Measurements from ENCODE around the gene ABHD6.

The ABHD6 gene

GRCh38 chr3:58298190-58298589 lies 60.6 kb downstream of the ABHD6 start:
- no CpG with 5 or more reads among the region's 3 CpGs for WGBS (ENCODE audit: insufficient coverage)
- H3K27me3 ChIP-seq (replicated peaks in 2 of 5; ENCODE audit: control insufficient read depth in 4 of 5, insufficient read depth in 5 of 5, low read length in 4 of 5): peaks cover 0 to 6% (median 0%) of the 10 kb centered on the region in 5 experiments
- H3K9me3 ChIP-seq (ENCODE audit: control extremely low read depth in 1 of 5, control insufficient read depth in 4 of 5, insufficient read depth in 2 of 5, low read depth in 1 of 5, low read length in 4 of 5): peaks cover 0 to 14% (median 5%) of the 10 kb centered on the region in 5 experiments
- CTCF ChIA-PET: interaction anchor here (0.6 to 6.0 kb wide), 5 partner anchors 66 to 131 kb away, joined by 3 to 70 read pairs (median 3); no protein-coding TSS in a partner anchor
- H3K4me1 ChIP-seq (ENCODE audit: control extremely low read depth in 1 of 4, control insufficient read depth in 4 of 4, insufficient read depth in 4 of 4, low read length in 3 of 4): no peaks in the 10 kb centered on the region
- POLR2A ChIA-PET: no interaction called here
- no peak overlapping the region for H3K4me3 ChIP-seq (ENCODE audit: control insufficient read depth in 1 of 7, extremely low read depth in 1 of 7, insufficient read depth in 4 of 7, low read depth in 2 of 7, low read length in 6 of 7)
- DNase-seq: no peak
- H3K36me3 ChIP-seq (ENCODE audit: control insufficient read depth in 4 of 4, insufficient read depth in 4 of 4, low read length in 3 of 4): peaks cover 0 to 1% (median 0%) of the 10 kb centered on the region in 4 experiments
- no peak overlapping the region for H3K27ac ChIP-seq (ENCODE audit: insufficient read depth in 1 of 2, low read depth in 1 of 2, low read length in 2 of 2, poor library complexity in 1 of 2, severe bottlenecking in 2 of 2)

- ChIA-PET POLR2A (no interaction called here), CTCF (interaction anchor here (1.0 to 6.0 kb wide), 12 partner anchors 9 to 434 kb away, joined by 3 to 70 read pairs (median 6); no protein-coding TSS in a partner anchor)
- Histone ChIP-seq H3K9me3 (ENCODE audit: control extremely low read depth in 1 of 5, control insufficient read depth in 4 of 5, insufficient read depth in 2 of 5, low read depth in 1 of 5, low read length in 4 of 5) (peaks cover 0 to 14% (median 5%) of the 10 kb centered on the region in 5 experiments), H3K27ac (ENCODE audit: insufficient read depth in 1 of 2, low read depth in 1 of 2, low read length in 2 of 2, poor library complexity in 1 of 2, severe bottlenecking in 2 of 2) (no peak overlapping the region), H3K4me1 (ENCODE audit: control extremely low read depth in 1 of 4, control insufficient read depth in 4 of 4, insufficient read depth in 4 of 4, low read length in 3 of 4) (no peaks in the 10 kb centered on the region), H3K4me3 (ENCODE audit: control insufficient read depth in 1 of 7, extremely low read depth in 1 of 7, insufficient read depth in 4 of 7, low read depth in 2 of 7, low read length in 6 of 7) (no peak overlapping the region), H3K27me3 (replicated peaks in 2 of 5; ENCODE audit: control insufficient read depth in 4 of 5, insufficient read depth in 5 of 5, low read length in 4 of 5) (peaks cover 0 to 6% (median 0%) of the 10 kb centered on the region in 5 experiments), H3K36me3 (ENCODE audit: control insufficient read depth in 4 of 4, insufficient read depth in 4 of 4, low read length in 3 of 4) (no peaks in the 10 kb centered on the region)
- no peak for DNase-seq
- WGBS (ENCODE audit: insufficient coverage): no CpG with 5 or more reads among the region's 2 CpGs
Observed at GRCh38 chr3:58299075-58299474, 61.5 kb downstream of the ABHD6 start.

GRCh38 chr3:58299839-58300516 lies 62.4 kb downstream of the ABHD6 start:
- CTCF ChIA-PET: interaction anchor here (0.6 to 6.0 kb wide), 19 partner anchors 9 to 509 kb away, joined by 3 to 70 read pairs (median 4); no protein-coding TSS in a partner anchor

GRCh38 chr3:58305882-58306711 lies 68.5 kb downstream of the ABHD6 start, which contains the start of the genes HTD2 and RPP14:
Gene HTD2 (plus strand): TSS chr3:58306520. CDS start chr3:58317614, 11,094 bp downstream.
Gene RPP14 (plus strand): TSS chr3:58306245. CDS start chr3:58310330, 4,085 bp downstream.
- DNase-seq: peak; percentile 98 to 100 (median 99)
- peaks cover 0 to 12% (median 5%) of the 10 kb centered on the region in 5 experiments for H3K9me3 ChIP-seq (ENCODE audit: control extremely low read depth in 1 of 5, control insufficient read depth in 4 of 5, insufficient read depth in 2 of 5, low read depth in 1 of 5, low read length in 4 of 5)
- peaks cover 0 to 18% (median 9%) of the 10 kb centered on the region in 4 experiments for H3K36me3 ChIP-seq (ENCODE audit: control insufficient read depth in 4 of 4, insufficient read depth in 4 of 4, low read length in 3 of 4)
- POLR2A ChIA-PET: interaction anchor here (0.6 to 1.3 kb wide), 6 partner anchors 9 to 262 kb away, joined by 3 to 5 read pairs (median 4); partner anchors contain the start of gene PDHB
- CTCF ChIA-PET: interaction anchor here (0.6 to 4.8 kb wide), 55 partner anchors 9 to 778 kb away, joined by 3 to 41 read pairs (median 4); partner anchors contain the start of genes ABHD6, ACOX2, KCTD6 and PDHB
- whole genome bisulfite sequencing (ENCODE audit: insufficient coverage): 5% methylated on average over 71 of the region's 71 CpGs
- peaks cover 3 to 22% (median 19%) of the 10 kb centered on the region in 4 experiments for H3K4me1 ChIP-seq (ENCODE audit: control extremely low read depth in 1 of 4, control insufficient read depth in 4 of 4, insufficient read depth in 4 of 4, low read length in 3 of 4)
- peak within 1 kb of the TSS; percentile 66 to 97 (median 92) for H3K4me3 ChIP-seq (ENCODE audit: control insufficient read depth in 1 of 7, extremely low read depth in 1 of 7, insufficient read depth in 4 of 7, low read depth in 2 of 7, low read length in 6 of 7)
- H3K27me3 ChIP-seq (replicated peaks in 2 of 5; ENCODE audit: control insufficient read depth in 4 of 5, insufficient read depth in 5 of 5, low read length in 4 of 5): peaks cover 0 to 4% (median 0%) of the 10 kb centered on the region in 5 experiments
- H3K27ac ChIP-seq (ENCODE audit: insufficient read depth in 1 of 2, low read depth in 1 of 2, low read length in 2 of 2, poor library complexity in 1 of 2, severe bottlenecking in 2 of 2): peak within 1 kb of the TSS; percentile 98 to 99

More at GRCh38 chr3:58299839-58300516, 62.4 kb downstream of the ABHD6 start:
- 0% methylated on average over 4 of the region's 8 CpGs for WGBS (ENCODE audit: insufficient coverage)
- no peaks in the 10 kb centered on the region for H3K36me3 ChIP-seq (ENCODE audit: control insufficient read depth in 4 of 4, insufficient read depth in 4 of 4, low read length in 3 of 4)
- POLR2A ChIA-PET: interaction anchor here (0.6 to 0.7 kb wide), 2 partner anchors 82 to 471 kb away, joined by 3 read pairs; no protein-coding TSS in a partner anchor
- H3K27ac ChIP-seq (ENCODE audit: insufficient read depth in 1 of 2, low read depth in 1 of 2, low read length in 2 of 2, poor library complexity in 1 of 2, severe bottlenecking in 2 of 2): no peak overlapping the region
- H3K4me1 ChIP-seq (ENCODE audit: control extremely low read depth in 1 of 4, control insufficient read depth in 4 of 4, insufficient read depth in 4 of 4, low read length in 3 of 4): no peaks in the 10 kb centered on the region
- H3K4me3 ChIP-seq (ENCODE audit: control insufficient read depth in 1 of 7, extremely low read depth in 1 of 7, insufficient read depth in 4 of 7, low read depth in 2 of 7, low read length in 6 of 7): no peak overlapping the region
- H3K27me3 ChIP-seq (replicated peaks in 2 of 5; ENCODE audit: control insufficient read depth in 4 of 5, insufficient read depth in 5 of 5, low read length in 4 of 5): peaks cover 0 to 6% (median 0%) of the 10 kb centered on the region in 5 experiments
- DNase-seq: peak; percentile 48 to 64 (median 61)
- peaks cover 0 to 14% (median 5%) of the 10 kb centered on the region in 5 experiments for H3K9me3 ChIP-seq (ENCODE audit: control extremely low read depth in 1 of 5, control insufficient read depth in 4 of 5, insufficient read depth in 2 of 5, low read depth in 1 of 5, low read length in 4 of 5)

DNA sequence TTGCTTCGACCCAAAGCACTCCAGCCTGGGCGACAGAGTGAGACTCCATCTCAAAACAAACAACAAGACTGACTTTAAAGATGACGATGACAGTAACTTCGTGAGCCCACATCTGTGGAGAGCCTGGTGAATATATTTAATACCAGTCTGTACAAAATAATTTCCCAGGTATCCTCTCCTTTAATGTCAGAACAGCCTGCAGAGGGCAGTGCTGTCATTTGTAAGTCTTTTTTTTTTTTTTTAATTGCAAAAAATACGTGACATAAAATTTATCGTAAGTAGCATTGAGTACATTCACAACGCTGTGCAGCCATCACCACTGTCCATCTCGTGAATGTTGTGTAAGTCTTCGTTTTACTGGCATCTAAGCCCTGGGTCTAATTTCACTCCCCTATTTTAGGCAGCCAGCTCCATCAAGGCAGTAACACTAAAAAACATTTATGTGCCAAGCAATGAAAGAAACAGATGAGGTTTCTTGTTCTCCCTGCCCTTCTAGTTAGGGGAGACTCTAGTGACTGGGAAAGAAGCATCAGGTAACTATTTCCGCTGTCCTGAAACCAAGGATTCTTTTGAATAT lies 70.1 kb downstream of the ABHD6 start:
- DNase-seq: peak; percentile 83 to 91 (median 87)
- peak overlapping the region in 6 of 7 experiments; percentile 86 to 97 (median 92) for H3K4me3 ChIP-seq (ENCODE audit: control insufficient read depth in 1 of 7, extremely low read depth in 1 of 7, insufficient read depth in 4 of 7, low read depth in 2 of 7, low read length in 6 of 7)

GRCh38 chr3:58308728-58309127 lies 71.1 kb downstream of the ABHD6 start:
- POLR2A ChIA-PET: interaction anchor here (0.8 kb wide), 1 partner anchor 27 kb away, joined by 3 read pairs; no protein-coding TSS in a partner anchor
- CTCF ChIA-PET: interaction anchor here (0.7 to 4.8 kb wide), 15 partner anchors 9 to 321 kb away, joined by 3 to 41 read pairs (median 5); no protein-coding TSS in a partner anchor

More for the DNA sequence above, 70.1 kb downstream of the ABHD6 start:
- ChIA-PET POLR2A (interaction anchor here (0.8 to 1.2 kb wide), 2 partner anchors 28 to 126 kb away, joined by 3 to 4 read pairs; partner anchors contain the start of gene PDHB), CTCF (interaction anchor here (0.6 to 4.8 kb wide), 32 partner anchors 8 to 1430 kb away, joined by 3 to 41 read pairs (median 5); partner anchors contain the start of genes ABHD6 and KCTD6)
- WGBS (ENCODE audit: insufficient coverage): 65% methylated on average over 3 of the region's 10 CpGs
- H3K9me3 ChIP-seq (ENCODE audit: control extremely low read depth in 1 of 5, control insufficient read depth in 4 of 5, insufficient read depth in 2 of 5, low read depth in 1 of 5, low read length in 4 of 5): no peaks in the 10 kb centered on the region
- H3K27ac ChIP-seq (ENCODE audit: insufficient read depth in 1 of 2, low read depth in 1 of 2, low read length in 2 of 2, poor library complexity in 1 of 2, severe bottlenecking in 2 of 2): peak overlapping the region in 1 of 2 experiments; percentile 99
- H3K4me1 ChIP-seq (ENCODE audit: control extremely low read depth in 1 of 4, control insufficient read depth in 4 of 4, insufficient read depth in 4 of 4, low read length in 3 of 4): peaks cover 3 to 22% (median 19%) of the 10 kb centered on the region in 4 experiments
- H3K27me3 ChIP-seq (replicated peaks in 2 of 5; ENCODE audit: control insufficient read depth in 4 of 5, insufficient read depth in 5 of 5, low read length in 4 of 5): no peaks in the 10 kb centered on the region
- peaks cover 3 to 31% (median 19%) of the 10 kb centered on the region in 4 experiments for H3K36me3 ChIP-seq (ENCODE audit: control insufficient read depth in 4 of 4, insufficient read depth in 4 of 4, low read length in 3 of 4)

More at GRCh38 chr3:58308728-58309127, 71.1 kb downstream of the ABHD6 start:
- H3K36me3 ChIP-seq (ENCODE audit: control insufficient read depth in 4 of 4, insufficient read depth in 4 of 4, low read length in 3 of 4): peaks cover 3 to 39% (median 22%) of the 10 kb centered on the region in 4 experiments
- no peaks in the 10 kb centered on the region for H3K9me3 ChIP-seq (ENCODE audit: control extremely low read depth in 1 of 5, control insufficient read depth in 4 of 5, insufficient read depth in 2 of 5, low read depth in 1 of 5, low read length in 4 of 5)
- H3K27ac ChIP-seq (ENCODE audit: insufficient read depth in 1 of 2, low read depth in 1 of 2, low read length in 2 of 2, poor library complexity in 1 of 2, severe bottlenecking in 2 of 2): peak overlapping the region in 1 of 2 experiments; percentile 99
- no peak for DNase-seq
- H3K4me1 ChIP-seq (ENCODE audit: control extremely low read depth in 1 of 4, control insufficient read depth in 4 of 4, insufficient read depth in 4 of 4, low read length in 3 of 4): peaks cover 3 to 22% (median 19%) of the 10 kb centered on the region in 4 experiments
- WGBS (ENCODE audit: insufficient coverage): 63% methylated on average over 1 of the region's 1 CpG
- no peaks in the 10 kb centered on the region for H3K27me3 ChIP-seq (replicated peaks in 2 of 5; ENCODE audit: control insufficient read depth in 4 of 5, insufficient read depth in 5 of 5, low read length in 4 of 5)
- peak overlapping the region in 1 of 7 experiments; percentile 42 for H3K4me3 ChIP-seq (ENCODE audit: control insufficient read depth in 1 of 7, extremely low read depth in 1 of 7, insufficient read depth in 4 of 7, low read depth in 2 of 7, low read length in 6 of 7)
